Measurements from ENCODE around the gene PTPRO. TPM values are rescaled to one million over a fixed set of nuclear protein-coding genes. Genes with fewer than 3 reads are reported as not detected.

Gene PTPRO
- polyA plus RNA-seq, 1 experiment, result 0.23 TPM

DNA sequence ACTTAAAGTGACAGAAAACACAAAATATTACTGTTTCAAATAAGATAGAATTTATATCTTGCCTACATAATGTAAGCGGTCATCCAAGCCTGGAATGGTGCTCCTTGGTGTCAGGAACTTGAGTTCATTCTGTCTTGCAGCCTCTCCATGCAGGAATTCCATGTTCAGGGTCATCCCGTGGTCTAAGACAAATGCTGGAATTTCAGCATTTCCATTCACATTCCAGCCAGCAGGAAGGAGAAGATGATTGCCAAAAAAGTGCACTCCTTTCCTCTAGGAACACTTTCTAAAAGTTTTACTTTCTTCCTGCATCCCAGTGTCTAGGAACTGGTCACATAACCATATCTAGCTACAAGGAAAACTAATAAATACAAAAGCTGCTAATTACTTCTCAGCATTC, 106.3 kb downstream of the PTPRO start:
- ChIA-PET CTCF (no interaction called here), POLR2A (no interaction called here)
- TF ChIP-seq, protein P1, sequence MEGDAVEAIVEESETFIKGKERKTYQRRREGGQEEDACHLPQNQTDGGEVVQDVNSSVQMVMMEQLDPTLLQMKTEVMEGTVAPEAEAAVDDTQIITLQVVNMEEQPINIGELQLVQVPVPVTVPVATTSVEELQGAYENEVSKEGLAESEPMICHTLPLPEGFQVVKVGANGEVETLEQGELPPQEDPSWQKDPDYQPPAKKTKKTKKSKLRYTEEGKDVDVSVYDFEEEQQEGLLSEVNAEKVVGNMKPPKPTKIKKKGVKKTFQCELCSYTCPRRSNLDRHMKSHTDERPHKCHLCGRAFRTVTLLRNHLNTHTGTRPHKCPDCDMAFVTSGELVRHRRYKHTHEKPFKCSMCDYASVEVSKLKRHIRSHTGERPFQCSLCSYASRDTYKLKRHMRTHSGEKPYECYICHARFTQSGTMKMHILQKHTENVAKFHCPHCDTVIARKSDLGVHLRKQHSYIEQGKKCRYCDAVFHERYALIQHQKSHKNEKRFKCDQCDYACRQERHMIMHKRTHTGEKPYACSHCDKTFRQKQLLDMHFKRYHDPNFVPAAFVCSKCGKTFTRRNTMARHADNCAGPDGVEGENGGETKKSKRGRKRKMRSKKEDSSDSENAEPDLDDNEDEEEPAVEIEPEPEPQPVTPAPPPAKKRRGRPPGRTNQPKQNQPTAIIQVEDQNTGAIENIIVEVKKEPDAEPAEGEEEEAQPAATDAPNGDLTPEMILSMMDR (IDR thresholded peaks at IDR 0.05; ENCODE audit: insufficient read depth, low read depth, low read length), result no peak
- no peaks in the 10 kb centered on the region for H3K27me3 ChIP-seq (ENCODE audit: control insufficient read depth, insufficient read depth, low read length)
- DNase-seq (ENCODE audit: low read depth), result no peak
- H3K36me3 ChIP-seq (ENCODE audit: control insufficient read depth, insufficient read depth, low read length), result no peaks in the 10 kb centered on the region
- no peak overlapping the region for H3K4me3 ChIP-seq (ENCODE audit: low read depth, low read length)

- POLR2A ChIA-PET, result no interaction called here
- TF ChIP-seq, protein P1 (IDR thresholded peaks at IDR 0.05; ENCODE audit: insufficient read depth, low read depth, low read length), result no peak
- CTCF ChIA-PET, result no interaction called here
- DNase-seq (ENCODE audit: low read depth), result no peak
- no peaks in the 10 kb centered on the region for H3K36me3 ChIP-seq (ENCODE audit: control insufficient read depth, insufficient read depth, low read length)
- H3K27me3 ChIP-seq (ENCODE audit: control insufficient read depth, insufficient read depth, low read length), result no peaks in the 10 kb centered on the region
- no peak overlapping the region for H3K4me3 ChIP-seq (ENCODE audit: low read depth, low read length)
Observed at GRCh38 chr12:15429262-15429661, 107.0 kb downstream of the PTPRO start.

DNA sequence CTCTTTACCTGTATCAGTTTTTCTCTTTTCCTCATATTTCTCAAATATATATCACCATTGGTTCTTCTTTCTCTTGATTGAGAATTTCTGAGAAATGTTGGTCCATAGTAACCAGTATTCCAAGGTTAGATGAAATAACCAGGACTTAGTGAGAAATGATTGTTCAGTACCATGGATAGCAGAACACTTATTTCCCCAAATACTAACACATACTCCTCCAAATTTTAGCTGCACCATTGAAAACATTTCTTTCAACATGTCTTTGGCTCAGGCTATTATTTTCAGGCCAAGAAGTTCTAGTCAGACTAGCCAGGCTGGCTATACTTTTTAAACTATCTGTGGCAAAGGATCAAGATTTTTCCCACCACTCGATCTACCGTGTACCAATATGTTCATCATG, 113.3 kb downstream of the PTPRO start:
- H3K27me3 ChIP-seq (ENCODE audit: control insufficient read depth, insufficient read depth, low read length), result no peaks in the 10 kb centered on the region
- no peak for DNase-seq (ENCODE audit: low read depth)
- H3K4me3 ChIP-seq (ENCODE audit: low read depth, low read length), result no peak overlapping the region
- CTCF ChIA-PET, result no interaction called here
- TF ChIP-seq, protein P1 (IDR thresholded peaks at IDR 0.05; ENCODE audit: insufficient read depth, low read depth, low read length), result no peak
- POLR2A ChIA-PET, result no interaction called here
- no peaks in the 10 kb centered on the region for H3K36me3 ChIP-seq (ENCODE audit: control insufficient read depth, insufficient read depth, low read length)

- H3K27me3 ChIP-seq (ENCODE audit: control insufficient read depth, insufficient read depth, low read length), result no peaks in the 10 kb centered on the region
- POLR2A ChIA-PET, result no interaction called here
- DNase-seq (ENCODE audit: low read depth), result no peak
- TF ChIP-seq, protein P1 (IDR thresholded peaks at IDR 0.05; ENCODE audit: insufficient read depth, low read depth, low read length), result no peak
- CTCF ChIA-PET, result no interaction called here
- H3K4me3 ChIP-seq (ENCODE audit: low read depth, low read length), result no peak overlapping the region
- no peaks in the 10 kb centered on the region for H3K36me3 ChIP-seq (ENCODE audit: control insufficient read depth, insufficient read depth, low read length)
Observed at GRCh38 chr12:15439459-15439858, 117.2 kb downstream of the PTPRO start.

DNA sequence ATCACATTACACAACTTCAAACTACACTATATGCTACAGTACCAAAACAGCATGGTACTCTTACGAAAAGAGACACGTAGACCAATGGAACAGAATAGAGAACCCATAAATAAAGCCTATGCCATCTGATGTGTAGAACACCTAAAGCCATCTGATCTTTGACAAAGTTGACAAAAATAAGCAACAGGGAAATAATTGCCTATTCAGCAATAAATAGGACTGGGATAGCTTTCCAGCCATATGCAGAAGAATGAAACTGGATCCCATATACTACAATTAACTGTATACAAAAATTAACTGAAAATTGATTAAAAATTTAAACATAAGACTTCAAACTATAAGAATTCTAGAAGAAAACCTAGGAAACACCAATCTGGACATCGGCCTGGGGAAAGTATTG, 120.7 kb downstream of the PTPRO start:
- no peak for DNase-seq (ENCODE audit: low read depth)
- TF ChIP-seq, protein P1 (IDR thresholded peaks at IDR 0.05; ENCODE audit: insufficient read depth, low read depth, low read length), result no peak
- Histone ChIP-seq H3K4me3 (ENCODE audit: low read depth, low read length) (no peak overlapping the region), H3K27me3 (ENCODE audit: control insufficient read depth, insufficient read depth, low read length) (no peaks in the 10 kb centered on the region), H3K36me3 (ENCODE audit: control insufficient read depth, insufficient read depth, low read length) (no peaks in the 10 kb centered on the region)
- ChIA-PET CTCF (no interaction called here), POLR2A (no interaction called here)
